K562 (cell line): ENCODE measurements around the gene PLEKHO2.

Experiments
- ETV6 ChIP-seq, 3 experiments: fragments of 150-350 bp in 1 of 3; sonication (generic) in 1 of 3; formaldehyde crosslinking in 1 of 3; IDR thresholded peaks; 2 replicates each; pipeline versions ENCODE4 v1.6.1 to v1.8.0; 2014 to 2022; ENCODE audit warnings: borderline replicate concordance in 2 of 3, low read depth in 2 of 3, antibody characterized with exemption in 1 of 3, low read length in 1 of 3, mild to moderate bottlenecking in 1 of 3, missing genetic modification reagents in 1 of 3
- EZH2 ChIP-seq: IDR thresholded peaks from 2 replicates; pipeline ENCODE4 v1.6.1; 2012; ENCODE audit warnings: low read depth, mild to moderate bottlenecking, inconsistent platforms, low read length, borderline replicate concordance
- FOSL1 ChIP-seq: fragments of 200-800 bp; sonication (Bioruptor generic); conservative IDR thresholded peaks from 2 replicates; pipeline ENCODE4 v1.6.1; 2016; ENCODE audit warnings: missing genetic modification characterization, missing compliant biosample characterization
- PURB ChIP-seq: sonication (generic); formaldehyde crosslinking; IDR thresholded peaks from 2 replicates; pipeline ENCODE4 v1.9.0; 2021; ENCODE audit warnings: low read depth, mild to moderate bottlenecking, missing genetic modification reagents
- SREBF2 ChIP-seq: sonication (generic); formaldehyde crosslinking; IDR thresholded peaks from 2 replicates; pipeline ENCODE4 v1.4.0; 2020; ENCODE audit warnings: mild to moderate bottlenecking, missing genetic modification reagents
- STAT5B ChIP-seq: fragments of 250-450 bp; sonication (Bioruptor Pico); IDR thresholded peaks from 2 replicates; pipeline ENCODE4 v1.8.0; 2021; ENCODE audit warnings: mild to moderate bottlenecking, inconsistent platforms
- TCF7L2 ChIP-seq: fragments of 150-350 bp; IDR thresholded peaks from 2 replicates; pipeline ENCODE4 v1.6.1; 2016; ENCODE audit warnings: low read depth, mild to moderate bottlenecking, low read length, moderate library complexity
- TF ChIP-seq, protein P1 (sequence below), 2 experiments: fragments of 450-650 bp; formaldehyde crosslinking in 1 of 2; IDR thresholded peaks; 2 replicates each; pipeline versions ENCODE4 v1.4.0 to v1.6.1; 2014 to 2020; ENCODE audit warnings: mild to moderate bottlenecking in 2 of 2, borderline replicate concordance in 1 of 2, low read depth in 1 of 2

GRCh38 chr15:64854526-64854925 is 12.8 kb downstream of the PLEKHO2 start:
- TF ChIP-seq TCF7L2 (no peak), ETV6 (IDR thresholded peaks at IDR 0.05; ENCODE audit: borderline replicate concordance in 1 of 2, low read depth in 2 of 2, low read length in 1 of 2) (no peak), ETV6 (CRISPR knock-in tag; IDR thresholded peaks at IDR 0.05; ENCODE audit: borderline replicate concordance) (no peak), SREBF2 (CRISPR knock-in tag) (no peak), EZH2 (no peak), PURB (CRISPR knock-in tag) (no peak), STAT5B (CRISPR knock-in tag) (no peak), FOSL1 (tag) (no peak)
- TF ChIP-seq, protein P1, sequence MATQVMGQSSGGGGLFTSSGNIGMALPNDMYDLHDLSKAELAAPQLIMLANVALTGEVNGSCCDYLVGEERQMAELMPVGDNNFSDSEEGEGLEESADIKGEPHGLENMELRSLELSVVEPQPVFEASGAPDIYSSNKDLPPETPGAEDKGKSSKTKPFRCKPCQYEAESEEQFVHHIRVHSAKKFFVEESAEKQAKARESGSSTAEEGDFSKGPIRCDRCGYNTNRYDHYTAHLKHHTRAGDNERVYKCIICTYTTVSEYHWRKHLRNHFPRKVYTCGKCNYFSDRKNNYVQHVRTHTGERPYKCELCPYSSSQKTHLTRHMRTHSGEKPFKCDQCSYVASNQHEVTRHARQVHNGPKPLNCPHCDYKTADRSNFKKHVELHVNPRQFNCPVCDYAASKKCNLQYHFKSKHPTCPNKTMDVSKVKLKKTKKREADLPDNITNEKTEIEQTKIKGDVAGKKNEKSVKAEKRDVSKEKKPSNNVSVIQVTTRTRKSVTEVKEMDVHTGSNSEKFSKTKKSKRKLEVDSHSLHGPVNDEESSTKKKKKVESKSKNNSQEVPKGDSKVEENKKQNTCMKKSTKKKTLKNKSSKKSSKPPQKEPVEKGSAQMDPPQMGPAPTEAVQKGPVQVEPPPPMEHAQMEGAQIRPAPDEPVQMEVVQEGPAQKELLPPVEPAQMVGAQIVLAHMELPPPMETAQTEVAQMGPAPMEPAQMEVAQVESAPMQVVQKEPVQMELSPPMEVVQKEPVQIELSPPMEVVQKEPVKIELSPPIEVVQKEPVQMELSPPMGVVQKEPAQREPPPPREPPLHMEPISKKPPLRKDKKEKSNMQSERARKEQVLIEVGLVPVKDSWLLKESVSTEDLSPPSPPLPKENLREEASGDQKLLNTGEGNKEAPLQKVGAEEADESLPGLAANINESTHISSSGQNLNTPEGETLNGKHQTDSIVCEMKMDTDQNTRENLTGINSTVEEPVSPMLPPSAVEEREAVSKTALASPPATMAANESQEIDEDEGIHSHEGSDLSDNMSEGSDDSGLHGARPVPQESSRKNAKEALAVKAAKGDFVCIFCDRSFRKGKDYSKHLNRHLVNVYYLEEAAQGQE (IDR thresholded peaks at IDR 0.05; ENCODE audit: borderline replicate concordance) = no peak
- TF ChIP-seq, protein P1 (CRISPR knock-in tag; IDR thresholded peaks at IDR 0.05; ENCODE audit: low read depth) = no peak
